ENCODE measurements around the gene SLC25A23.
"Not testable (repeated sequence)": the region's sequence is repeated elsewhere in the genome, so short reads cannot be mapped to it uniquely, and the experiment has no call there.

Gene SLC25A23

GRCh38 chr19:6459262-6460098, at the start of gene SLC25A23:
Gene SLC25A23, minus strand, starts transcription at chr19:6459792. Its CDS starts 164 bp downstream, at chr19:6459628.
- peaks cover 10% of the 10 kb centered on the region for H3K9me3 Mint-ChIP-seq
- peak within 1 kb of the TSS; percentile 81 for H3K27ac Mint-ChIP-seq
- H3K4me3 Mint-ChIP-seq: peak within 1 kb of the TSS; percentile 91
- H3K36me3 Mint-ChIP-seq (ENCODE audit: low read depth): peaks cover 20% of the 10 kb centered on the region
- no peaks in the 10 kb centered on the region for H3K27me3 Mint-ChIP-seq (ENCODE audit: low read depth)
- H3K4me1 Mint-ChIP-seq (ENCODE audit: low read depth): peaks cover 11% of the 10 kb centered on the region
- peak; percentile 57 for DNase-seq (ENCODE audit: low spot score)

GRCh38 chr19:6508028-6508771, 48.6 kb upstream of the SLC25A23 start:
- not testable (repeated sequence) for H3K4me1 Mint-ChIP-seq (ENCODE audit: low read depth); H3K36me3 Mint-ChIP-seq (ENCODE audit: low read depth); H3K9me3 Mint-ChIP-seq; H3K27me3 Mint-ChIP-seq (ENCODE audit: low read depth); H3K4me3 Mint-ChIP-seq; DNase-seq (ENCODE audit: low spot score); H3K27ac Mint-ChIP-seq

- peaks cover 6% of the 10 kb centered on the region for H3K27me3 Mint-ChIP-seq (ENCODE audit: low read depth)
- H3K4me3 Mint-ChIP-seq: peak overlapping the region; percentile 77
- H3K4me1 Mint-ChIP-seq (ENCODE audit: low read depth): peaks cover 16% of the 10 kb centered on the region
- H3K27ac Mint-ChIP-seq: no peak overlapping the region
- DNase-seq (ENCODE audit: low spot score): no peak
- no peaks in the 10 kb centered on the region for H3K9me3 Mint-ChIP-seq
- peaks cover 1% of the 10 kb centered on the region for H3K36me3 Mint-ChIP-seq (ENCODE audit: low read depth)
These were observed 44.0 kb upstream of the SLC25A23 start for GRCh38 chr19:6503407-6504201.

GRCh38 chr19:6501740-6502648, 42.4 kb upstream of the SLC25A23 start, which contains the start of gene TUBB4A:
Gene TUBB4A, minus strand, starts transcription at chr19:6502309. Its CDS starts 97 bp downstream, at chr19:6502212.
- peak; percentile 57 for DNase-seq (ENCODE audit: low spot score)
- Mint-ChIP-seq H3K4me1 (ENCODE audit: low read depth) (peaks cover 17% of the 10 kb centered on the region), H3K27me3 (ENCODE audit: low read depth) (peaks cover 6% of the 10 kb centered on the region), H3K4me3 (peak within 1 kb of the TSS; percentile 87), H3K27ac (peak within 1 kb of the TSS; percentile 26), H3K9me3 (no peaks in the 10 kb centered on the region), H3K36me3 (ENCODE audit: low read depth) (peaks cover 1% of the 10 kb centered on the region)

- Mint-ChIP-seq H3K9me3 (no peaks in the 10 kb centered on the region), H3K4me1 (ENCODE audit: low read depth) (peaks cover 17% of the 10 kb centered on the region), H3K27ac (peak overlapping the region; percentile 26), H3K27me3 (ENCODE audit: low read depth) (peaks cover 6% of the 10 kb centered on the region), H3K4me3 (peak overlapping the region; percentile 87), H3K36me3 (ENCODE audit: low read depth) (peaks cover 1% of the 10 kb centered on the region)
- no peak for DNase-seq (ENCODE audit: low spot score)
These were observed 41.5 kb upstream of the SLC25A23 start for GRCh38 chr19:6500837-6501739.

- Mint-ChIP-seq H3K27ac (peak overlapping the region; percentile 31), H3K4me3 (no peak overlapping the region), H3K27me3 (ENCODE audit: low read depth) (peaks cover 6% of the 10 kb centered on the region), H3K36me3 (ENCODE audit: low read depth) (peaks cover 1% of the 10 kb centered on the region), H3K4me1 (ENCODE audit: low read depth) (peaks cover 10% of the 10 kb centered on the region), H3K9me3 (no peaks in the 10 kb centered on the region)
- DNase-seq (ENCODE audit: low spot score): no peak
These were observed 39.6 kb upstream of the SLC25A23 start for GRCh38 chr19:6499052-6499790.

- H3K27ac Mint-ChIP-seq: no peak overlapping the region
- H3K4me1 Mint-ChIP-seq (ENCODE audit: low read depth): peaks cover 9% of the 10 kb centered on the region
These were observed 38.9 kb upstream of the SLC25A23 start for GRCh38 chr19:6498294-6499036.

GRCh38 chr19:6495947-6496346, 36.4 kb upstream of the SLC25A23 start:
- Mint-ChIP-seq H3K9me3 (peaks cover 9% of the 10 kb centered on the region), H3K4me1 (ENCODE audit: low read depth) (peaks cover 6% of the 10 kb centered on the region), H3K27me3 (ENCODE audit: low read depth) (no peaks in the 10 kb centered on the region), H3K27ac (no peak overlapping the region), H3K4me3 (no peak overlapping the region), H3K36me3 (ENCODE audit: low read depth) (no peaks in the 10 kb centered on the region)
- DNase-seq (ENCODE audit: low spot score): no peak

More at GRCh38 chr19:6498294-6499036, 38.9 kb upstream of the SLC25A23 start:
- H3K9me3 Mint-ChIP-seq: no peaks in the 10 kb centered on the region
- peaks cover 6% of the 10 kb centered on the region for H3K27me3 Mint-ChIP-seq (ENCODE audit: low read depth)
- no peak for DNase-seq (ENCODE audit: low spot score)
- peaks cover 1% of the 10 kb centered on the region for H3K36me3 Mint-ChIP-seq (ENCODE audit: low read depth)
- peak overlapping the region; percentile 36 for H3K4me3 Mint-ChIP-seq

- H3K4me3 Mint-ChIP-seq: no peak overlapping the region
- DNase-seq (ENCODE audit: low spot score): no peak
- H3K27ac Mint-ChIP-seq: no peak overlapping the region
- no peaks in the 10 kb centered on the region for H3K27me3 Mint-ChIP-seq (ENCODE audit: low read depth)
- H3K4me1 Mint-ChIP-seq (ENCODE audit: low read depth): peaks cover 14% of the 10 kb centered on the region
- H3K9me3 Mint-ChIP-seq: peaks cover 9% of the 10 kb centered on the region
- no peaks in the 10 kb centered on the region for H3K36me3 Mint-ChIP-seq (ENCODE audit: low read depth)
These were observed 34.9 kb upstream of the SLC25A23 start for GRCh38 chr19:6494438-6495036.

- no peak for DNase-seq (ENCODE audit: low spot score)
- Mint-ChIP-seq H3K4me3 (no peak overlapping the region), H3K27ac (no peak overlapping the region), H3K36me3 (ENCODE audit: low read depth) (no peaks in the 10 kb centered on the region), H3K9me3 (peaks cover 9% of the 10 kb centered on the region), H3K27me3 (ENCODE audit: low read depth) (no peaks in the 10 kb centered on the region), H3K4me1 (ENCODE audit: low read depth) (peaks cover 12% of the 10 kb centered on the region)
These were observed 32.4 kb upstream of the SLC25A23 start for GRCh38 chr19:6491802-6492592.
